WI38 (cell line): ENCODE measurements around the gene LARP6.
"Not testable (repeated sequence)": the region's sequence is repeated elsewhere in the genome, so short reads cannot be mapped to it uniquely, and the experiment has no call there.

ENCODE experiments used
- H3K4me3 ChIP-seq: 2 replicates; pipeline ENCODE4 v1.5.1; 2011; ENCODE audit warnings: low read depth, mild to moderate bottlenecking, control low read depth, low read length
- CTCF ChIP-seq: IDR thresholded peaks from 2 replicates; pipeline ENCODE4 v1.5.1; 2012; ENCODE audit warnings: low read depth, mild to moderate bottlenecking, control low read depth, low read length

Gene LARP6

DNA sequence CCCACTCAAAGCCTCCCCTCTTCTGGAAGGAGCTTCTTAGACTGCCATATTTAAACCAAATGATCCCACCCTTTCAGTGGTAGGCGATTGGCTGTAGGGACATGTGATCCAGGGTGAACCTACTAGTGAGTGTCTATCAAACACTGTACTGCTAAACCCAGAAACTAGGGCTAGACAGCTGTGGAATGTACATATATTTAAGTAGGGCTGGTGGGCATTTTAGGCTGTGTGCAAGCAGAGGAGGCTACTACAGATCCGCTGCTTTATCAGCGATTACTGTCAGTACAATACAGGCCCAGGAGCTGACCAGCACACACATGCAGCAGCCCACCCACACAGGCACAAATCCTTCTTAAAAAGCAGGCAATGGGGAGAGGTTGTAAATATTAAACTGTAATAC lies 15.4 kb upstream of the LARP6 start:
- no peak for TF ChIP-seq CTCF
- no peak overlapping the region for H3K4me3 ChIP-seq

- no peak for TF ChIP-seq CTCF
- no peak overlapping the region for H3K4me3 ChIP-seq
Measured at GRCh38 chr15:70867911-70868467, 14.0 kb upstream of the LARP6 start.

DNA sequence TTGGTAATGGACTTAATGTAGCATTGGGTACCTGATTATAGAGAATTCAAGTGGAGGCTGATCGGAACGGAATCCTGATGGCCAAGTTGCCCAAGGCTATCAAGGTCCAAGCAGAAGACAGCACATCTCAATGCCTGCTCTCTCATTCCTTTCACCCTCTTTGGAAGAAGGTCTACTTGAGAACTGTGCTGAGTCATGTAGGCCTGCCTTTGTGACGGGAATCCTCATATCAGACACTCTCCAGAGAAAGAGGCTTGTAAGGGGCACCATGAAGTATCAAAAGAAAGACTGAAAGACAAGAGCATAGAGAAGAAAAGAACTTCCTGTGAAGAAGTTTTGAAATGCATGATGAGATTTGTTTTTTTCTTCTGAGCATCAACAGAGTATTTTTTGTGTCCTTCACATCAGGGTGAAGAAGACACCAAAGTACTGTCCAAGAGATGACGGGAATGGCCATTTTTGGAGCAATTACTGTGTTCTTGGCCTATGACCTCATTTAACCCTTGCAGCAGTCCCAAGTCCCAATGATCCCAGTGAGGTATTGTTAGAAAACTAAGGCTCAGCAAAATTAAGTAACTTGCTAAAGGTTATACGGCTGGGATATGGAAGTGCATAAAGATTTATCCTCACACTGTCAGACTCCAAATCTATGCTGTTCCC lies 13.2 kb upstream of the LARP6 start:
- TF ChIP-seq CTCF = no peak
- H3K4me3 ChIP-seq = no peak overlapping the region

DNA sequence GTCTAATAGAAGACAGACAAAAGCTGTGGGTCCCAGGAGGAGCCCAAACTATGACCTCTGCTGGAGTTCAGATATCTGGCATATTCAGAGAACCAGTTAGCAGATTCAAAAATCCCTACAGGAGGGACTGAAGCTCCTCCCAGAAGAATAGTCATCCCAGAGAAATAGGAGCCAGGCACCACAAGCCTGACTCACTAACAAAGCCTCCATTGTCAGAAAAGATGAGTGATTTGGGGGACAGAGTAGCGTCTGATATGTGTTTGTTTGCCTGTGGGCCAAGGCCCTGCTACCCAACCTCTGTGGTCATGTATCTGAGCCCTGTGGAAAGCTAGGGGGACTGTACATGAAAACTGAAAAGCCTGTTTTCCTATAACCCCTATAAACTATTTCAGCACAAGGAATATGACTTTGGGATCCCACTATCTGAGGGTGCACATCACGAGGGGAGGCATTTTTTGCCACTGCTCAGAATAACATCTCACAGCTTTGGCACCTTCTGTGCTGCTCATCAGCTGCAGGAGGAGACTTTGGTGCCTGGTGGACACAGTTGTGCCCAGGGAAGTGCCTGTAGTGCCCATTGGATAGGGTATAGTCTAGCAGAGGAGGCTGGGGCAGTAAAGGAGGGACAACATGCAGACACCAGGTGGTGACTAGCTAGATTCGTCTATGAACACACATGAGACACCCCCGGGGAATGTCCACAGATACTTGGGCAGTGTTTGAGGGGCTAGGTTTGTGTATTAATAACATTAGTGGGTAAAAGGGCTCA lies 9.7 kb upstream of the LARP6 start:
- H3K4me3 ChIP-seq = no peak overlapping the region
- no peak for TF ChIP-seq CTCF

DNA sequence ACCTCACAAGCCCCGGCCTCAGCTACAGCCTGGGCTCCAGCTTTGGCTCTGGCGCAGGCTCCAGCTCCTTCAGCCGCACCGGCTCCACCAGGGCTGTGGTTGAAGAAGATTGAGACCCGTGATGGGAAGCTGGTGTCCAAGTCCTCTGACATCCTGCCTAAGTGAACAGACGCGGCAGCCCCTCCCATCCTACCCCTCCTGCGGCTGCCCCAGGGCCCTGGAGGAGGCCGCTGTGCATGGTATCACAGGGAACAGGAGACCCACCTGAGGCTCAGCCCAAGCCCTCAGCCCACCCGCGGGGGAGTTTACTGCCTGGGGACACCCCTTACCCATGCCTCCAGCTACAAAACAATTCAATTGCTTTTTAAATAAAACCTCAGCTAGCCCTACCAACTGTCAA lies 6.0 kb upstream of the LARP6 start:
- H3K4me3 ChIP-seq = no peak overlapping the region

DNA sequence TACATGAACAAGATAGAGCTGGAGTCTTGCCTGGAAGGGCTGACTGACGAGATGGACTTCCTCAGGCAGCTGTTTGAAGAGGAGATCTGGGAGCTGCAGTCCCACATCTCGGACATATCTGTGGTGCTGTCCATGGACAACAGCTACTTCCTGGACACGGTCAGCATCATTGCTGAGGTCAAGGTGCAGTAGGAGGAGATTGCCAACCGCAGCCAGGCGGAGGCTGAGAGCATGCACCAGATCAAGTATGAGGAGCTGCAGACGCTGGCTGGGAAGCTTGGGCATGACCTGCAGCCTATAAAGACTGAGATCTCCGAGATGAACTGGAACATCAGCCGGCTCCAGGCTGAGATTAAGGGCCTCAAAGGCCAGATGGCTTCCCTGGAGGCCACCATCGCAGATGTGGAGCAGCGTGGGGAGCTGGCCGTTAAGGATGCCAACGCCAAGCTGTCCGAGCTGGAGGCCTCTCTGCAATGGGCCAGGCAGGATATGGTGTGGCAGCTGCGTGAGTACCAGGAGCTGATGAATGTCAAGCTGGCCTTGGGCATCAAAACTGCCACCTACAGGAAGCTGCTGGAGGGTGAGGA lies 5.5 kb upstream of the LARP6 start:
- no peak for TF ChIP-seq CTCF
- H3K4me3 ChIP-seq = no peak overlapping the region

More for the DNA sequence above, 6.0 kb upstream of the LARP6 start:
- no peak for TF ChIP-seq CTCF

- not testable (repeated sequence) for H3K4me3 ChIP-seq
Measured at GRCh38 chr15:70858614-70859321, 4.8 kb upstream of the LARP6 start.
